ENCODE data around the gene LIME1. TPM values are rescaled to one million over a fixed set of nuclear protein-coding genes. Genes with fewer than 3 reads are reported as not detected.

Gene LIME1
- total and polyA plus RNA-seq, 10 of the 15 experiments (the other 5 are each of a cell fraction or from before 2014, with no cell fraction given) = 0.35 to 154 (median 49.9) TPM

DNA sequence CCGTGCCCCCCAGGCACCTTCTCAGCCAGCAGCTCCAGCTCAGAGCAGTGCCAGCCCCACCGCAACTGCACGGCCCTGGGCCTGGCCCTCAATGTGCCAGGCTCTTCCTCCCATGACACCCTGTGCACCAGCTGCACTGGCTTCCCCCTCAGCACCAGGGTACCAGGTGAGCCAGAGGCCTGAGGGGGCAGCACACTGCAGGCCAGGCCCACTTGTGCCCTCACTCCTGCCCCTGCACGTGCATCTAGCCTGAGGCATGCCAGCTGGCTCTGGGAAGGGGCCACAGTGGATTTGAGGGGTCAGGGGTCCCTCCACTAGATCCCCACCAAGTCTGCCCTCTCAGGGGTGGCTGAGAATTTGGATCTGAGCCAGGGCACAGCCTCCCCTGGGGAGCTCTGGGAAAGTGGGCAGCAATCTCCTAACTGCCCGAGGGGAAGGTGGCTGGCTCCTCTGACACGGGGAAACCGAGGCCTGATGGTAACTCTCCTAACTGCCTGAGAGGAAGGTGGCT is 39.1 kb upstream of the LIME1 start:
- intact Hi-C loops (cut with micrococcal nuclease; ENCODE audit: unreplicated experiment) (no loop called here), in situ Hi-C loops (cut with MboI) (no loop called here)
- Histone ChIP-seq H3K9ac (ENCODE audit: control insufficient read depth, insufficient read depth, low read length) (no peak overlapping the region), H3K4me2 (ENCODE audit: control insufficient read depth, insufficient read depth) (no peak overlapping the region), H3K4me1 (ENCODE audit: control insufficient read depth, insufficient read depth, low read length) (peaks cover 16% of the 10 kb centered on the region), H3K27me3 (replicated peaks in 1 of 2; ENCODE audit: control insufficient read depth in 2 of 2, insufficient read depth in 2 of 2, low read length in 1 of 2) (no peaks in the 10 kb centered on the region), H3K79me2 (ENCODE audit: control insufficient read depth, insufficient read depth, low read length) (no peaks in the 10 kb centered on the region), H3K9me3 (replicated peaks; ENCODE audit: control insufficient read depth, insufficient read depth, low read length) (no peaks in the 10 kb centered on the region), H2AFZ (ENCODE audit: control insufficient read depth, low read depth, low read length) (no peak overlapping the region), H4K20me1 (ENCODE audit: control insufficient read depth, insufficient read depth) (no peaks in the 10 kb centered on the region), H3K4me3 (no peak overlapping the region), H3K27ac (ENCODE audit: control insufficient read depth, insufficient read depth) (no peak overlapping the region), H3K36me3 (ENCODE audit: control insufficient read depth in 2 of 2, insufficient read depth in 2 of 2, low read length in 1 of 2) (no peaks in the 10 kb centered on the region; a peak in 1 of 4 replicates)
- no peak for FAIRE-seq
- SMC1A ChIA-PET (ENCODE audit: uncharacterized antibody, unreplicated experiment) = interaction anchor here (1.6 kb wide), 1 partner anchor 39 kb away, joined by 4 read pairs; the partner anchor contains the start of gene LIME1
- WGBS (ENCODE audit: insufficient coverage, insufficient replicate concordance, low lambda C conversion rate, missing lambda C conversion rate) = 70% methylated on average over 7 of the region's 7 CpGs
- no TSS peak for BruUV-seq (replicated peaks)
- TF ChIP-seq POLR2AphosphoS2 (IDR thresholded peaks at IDR 0.05; ENCODE audit: low read depth, low read length) (no peak), MTA3 (IDR thresholded peaks at IDR 0.05; ENCODE audit: borderline replicate concordance, low read length) (0 out of 2 replicates have a peak, but pooled peaks have one; percentile 42), RBBP5 (conservative IDR thresholded peaks at IDR 0.05) (no peak), POLR2A (IDR thresholded peaks at IDR 0.05; ENCODE audit: low read depth, low read length) (peak; percentile 10), ZNF384 (IDR thresholded peaks at IDR 0.05; ENCODE audit: borderline replicate concordance, low read depth, low read length) (no peak), SIX5 (IDR thresholded peaks at IDR 0.05; ENCODE audit: low read depth, low read length, severe bottlenecking) (no peak)
- TF ChIP-seq, protein P1, sequence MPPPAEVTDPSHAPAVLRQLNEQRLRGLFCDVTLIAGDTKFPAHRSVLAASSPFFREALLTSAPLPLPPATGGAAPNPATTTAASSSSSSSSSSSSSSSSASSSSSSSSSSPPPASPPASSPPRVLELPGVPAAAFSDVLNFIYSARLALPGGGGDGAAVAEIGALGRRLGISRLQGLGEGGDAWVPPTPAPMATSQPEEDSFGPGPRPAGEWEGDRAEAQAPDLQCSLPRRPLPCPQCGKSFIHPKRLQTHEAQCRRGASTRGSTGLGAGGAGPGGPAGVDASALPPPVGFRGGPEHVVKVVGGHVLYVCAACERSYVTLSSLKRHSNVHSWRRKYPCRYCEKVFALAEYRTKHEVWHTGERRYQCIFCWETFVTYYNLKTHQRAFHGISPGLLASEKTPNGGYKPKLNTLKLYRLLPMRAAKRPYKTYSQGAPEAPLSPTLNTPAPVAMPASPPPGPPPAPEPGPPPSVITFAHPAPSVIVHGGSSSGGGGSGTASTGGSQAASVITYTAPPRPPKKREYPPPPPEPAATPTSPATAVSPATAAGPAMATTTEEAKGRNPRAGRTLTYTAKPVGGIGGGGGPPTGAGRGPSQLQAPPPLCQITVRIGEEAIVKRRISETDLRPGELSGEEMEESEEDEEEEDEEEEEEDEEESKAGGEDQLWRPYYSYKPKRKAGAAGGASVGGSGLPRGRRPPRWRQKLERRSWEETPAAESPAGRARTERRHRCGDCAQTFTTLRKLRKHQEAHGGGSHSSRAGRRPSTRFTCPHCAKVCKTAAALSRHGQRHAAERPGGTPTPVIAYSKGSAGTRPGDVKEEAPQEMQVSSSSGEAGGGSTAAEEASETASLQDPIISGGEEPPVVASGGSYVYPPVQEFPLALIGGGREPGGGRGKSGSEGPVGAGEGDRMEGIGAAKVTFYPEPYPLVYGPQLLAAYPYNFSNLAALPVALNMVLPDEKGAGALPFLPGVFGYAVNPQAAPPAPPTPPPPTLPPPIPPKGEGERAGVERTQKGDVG (CRISPR knock-in tag; IDR thresholded peaks at IDR 0.05) = no peak
- ATAC-seq = no peak
- RAD21 ChIA-PET (ENCODE audit: unreplicated experiment) = interaction anchor here (0.5 kb wide), 1 partner anchor 168 kb away, joined by 3 read pairs; the partner anchor contains the start of gene TPD52L2
- no peak for DNase-seq (ENCODE audit: low read depth, low spot score)
- POLR2A ChIA-PET = interaction anchor here (1.6 kb wide), 1 partner anchor 124 kb away, joined by 7 read pairs; no protein-coding TSS in a partner anchor
- CTCF ChIA-PET = interaction anchor here (0.7 kb wide), 1 partner anchor 10 kb away, joined by 3 read pairs; the partner anchor contains the start of genes ARFRP1 and ZGPAT

All from GM12878 (cell line).